H1 (cell line): ENCODE measurements around the gene DPP8. TPM values are rescaled to one million over a fixed set of nuclear protein-coding genes. Genes with fewer than 3 reads are reported as not detected.

ENCODE experiments used
- CTCF ChIA-PET: fragments of 300-600 bp; sonication (Branson Sonifier 250); formaldehyde crosslinking; loops from one replicate; lab custom pipeline; 2021; ENCODE audit not compliant: partially characterized antibody; lab: Charles Lee
- POLR2A ChIA-PET: fragments of 300-600 bp; sonication (Branson Sonifier 250); formaldehyde crosslinking; loops from one replicate; lab custom pipeline; 2021; ENCODE audit warnings: inconsistent platforms; ENCODE audit not compliant: partially characterized antibody; lab: Charles Lee
- DNase-seq, 2 experiments: peaks; one replicate each; pipeline versions ENCODE4 v3.0.0 to v3.0.0-alpha.2; 2010 to 2022; ENCODE audit warnings: low spot score in 2 of 2, low read depth in 1 of 2, mixed read lengths in 1 of 2
- FAIRE-seq: peaks from 2 replicates; lab custom pipeline; 2011; peaks lifted over from hg19 to GRCh38; lab: Jason Lieb, UNC
- H2AFZ ChIP-seq: 2 replicates; pipeline ENCODE4 v1.8.1; 2012; ENCODE audit warnings: low read length, inconsistent platforms
- H2AK5ac ChIP-seq: 2 replicates; pipeline ENCODE4 v1.6.1; 2013; ENCODE audit warnings: low read depth, low read length
- H2BK120ac ChIP-seq: replicated peaks from 2 replicates; pipeline ENCODE3; 2013; ENCODE audit warnings: low read depth, low read length, inconsistent platforms
- H2BK12ac ChIP-seq: 2 replicates; pipeline ENCODE4 v1.6.1; 2013; ENCODE audit warnings: low read depth, low read length
- H2BK15ac ChIP-seq: 2 replicates; pipeline ENCODE4 v1.6.1; 2013; ENCODE audit warnings: low read length
- H2BK20ac ChIP-seq: 2 replicates; pipeline ENCODE4 v1.6.1; 2013; ENCODE audit warnings: low read length
- H2BK5ac ChIP-seq: 2 replicates; pipeline ENCODE4 v1.6.1; 2013; ENCODE audit warnings: low read depth, low read length
- H3K14ac ChIP-seq: 2 replicates; pipeline ENCODE4 v1.6.1; 2013; ENCODE audit warnings: inconsistent platforms; ENCODE audit not compliant: insufficient read length
- H3K18ac ChIP-seq: 2 replicates; pipeline ENCODE4 v1.6.1; 2013; ENCODE audit warnings: low read length; ENCODE audit errors: extremely low read depth
- H3K23ac ChIP-seq: 2 replicates; pipeline ENCODE4 v1.6.1; 2013; ENCODE audit warnings: inconsistent platforms; ENCODE audit not compliant: insufficient read length
- H3K23me2 ChIP-seq: 2 replicates; pipeline ENCODE4 v1.6.1; 2013; ENCODE audit warnings: low read depth, low read length
- H3K27ac ChIP-seq: 2 replicates; pipeline ENCODE4 v1.6.1; 2011; ENCODE audit warnings: low read depth, low read length, inconsistent platforms
- H3K27me3 ChIP-seq, 4 experiments: replicated peaks in 1 of 4; 1 replicate in 1 of 4; 2 replicates in 3 of 4; pipeline versions ENCODE4 v1.6.1 to v1.8.1; 2011 to 2013; ENCODE audit warnings: low read length in 3 of 4, mild to moderate bottlenecking in 3 of 4, inconsistent platforms in 2 of 4, mixed read lengths in 2 of 4, moderate library complexity in 1 of 4; ENCODE audit not compliant: control insufficient read depth in 3 of 4, insufficient read depth in 3 of 4; ENCODE audit errors: extremely low read depth in 1 of 4
- H3K36me3 ChIP-seq, 4 experiments: 2 replicates each; pipeline versions ENCODE4 v1.6.1 to v1.8.1; 2011 to 2013; ENCODE audit warnings: mild to moderate bottlenecking in 4 of 4, low read length in 3 of 4, moderate library complexity in 2 of 4, control low read depth in 1 of 4, inconsistent platforms in 1 of 4; ENCODE audit not compliant: insufficient read depth in 4 of 4, control insufficient read depth in 2 of 4
- H3K4ac ChIP-seq: replicated peaks from 2 replicates; pipeline ENCODE3; 2013; ENCODE audit warnings: low read length, low read depth, mixed read lengths, inconsistent platforms; ENCODE audit not compliant: insufficient read length
- H3K4me1 ChIP-seq, 4 experiments: replicated peaks in 1 of 4; 1 replicate in 1 of 4; 2 replicates in 3 of 4; pipeline versions ENCODE4 v1.6.1 to v1.8.1; 2011 to 2013; ENCODE audit warnings: low read length in 3 of 4, inconsistent platforms in 2 of 4, mixed read lengths in 1 of 4; ENCODE audit not compliant: insufficient read depth in 4 of 4, control insufficient read depth in 3 of 4
- H3K4me2 ChIP-seq, 2 experiments: 2 replicates each; pipeline versions ENCODE4 v1.6.1 to v1.8.1; 2011 to 2013; ENCODE audit warnings: low read depth in 2 of 2, low read length in 2 of 2, control low read depth in 1 of 2, inconsistent platforms in 1 of 2, mild to moderate bottlenecking in 1 of 2; ENCODE audit not compliant: insufficient read depth in 1 of 2
- H3K4me3 ChIP-seq, 4 experiments: fragments of 200-600, 300-600 bp in 1 of 4; sonication (generic), shearing (Covaris generic), sonication (Bioruptor Twin) in 1 of 4; 2 replicates each; pipeline versions ENCODE4 v1.5.1 to v1.8.1; 2011 to 2016; ENCODE audit warnings: low read length in 4 of 4, low read depth in 3 of 4, control low read depth in 2 of 4, inconsistent platforms in 2 of 4, mild to moderate bottlenecking in 2 of 4, mixed read lengths in 1 of 4, moderate library complexity in 1 of 4; ENCODE audit not compliant: insufficient read depth in 2 of 4; ENCODE audit errors: extremely low read depth in 1 of 4
- H3K56ac ChIP-seq: replicated peaks from 2 replicates; pipeline ENCODE3; 2013; ENCODE audit warnings: low read depth, mild to moderate bottlenecking, mixed read lengths, low read length, inconsistent platforms; ENCODE audit not compliant: insufficient read length
- H3K79me1 ChIP-seq: 2 replicates; pipeline ENCODE4 v1.6.1; 2013; ENCODE audit warnings: low read depth, low read length, control low read depth
- H3K79me2 ChIP-seq, 2 experiments: 2 replicates each; pipeline versions ENCODE4 v1.6.1 to v1.8.1; 2012 to 2013; ENCODE audit warnings: low read length in 2 of 2, mild to moderate bottlenecking in 2 of 2, inconsistent platforms in 1 of 2; ENCODE audit not compliant: insufficient read depth in 2 of 2, control insufficient read depth in 1 of 2
- H3K9ac ChIP-seq, 4 experiments: replicated peaks in 1 of 4; 1 replicate in 1 of 4; 2 replicates in 3 of 4; pipeline versions ENCODE4 v1.6.1 to v1.8.1; 2011 to 2013; ENCODE audit warnings: low read depth in 3 of 4, low read length in 3 of 4, control low read depth in 2 of 4, mild to moderate bottlenecking in 2 of 4, moderate library complexity in 2 of 4, inconsistent platforms in 1 of 4; ENCODE audit errors: extremely low read depth in 1 of 4
- H3K9me3 ChIP-seq, 2 experiments: 2 replicates each; pipeline versions ENCODE4 v1.6.1 to v1.8.1; 2012 to 2013; ENCODE audit warnings: mild to moderate bottlenecking in 2 of 2, moderate library complexity in 2 of 2, control low read depth in 1 of 2, inconsistent platforms in 1 of 2, low read depth in 1 of 2, low read length in 1 of 2, mixed read lengths in 1 of 2; ENCODE audit not compliant: insufficient read depth in 2 of 2
- H4K20me1 ChIP-seq, 2 experiments: replicated peaks in 1 of 2; 2 replicates each; pipeline versions ENCODE3 to v1.8.1; 2011 to 2013; ENCODE audit warnings: inconsistent platforms in 2 of 2, low read length in 2 of 2, mild to moderate bottlenecking in 1 of 2; ENCODE audit not compliant: insufficient read depth in 2 of 2, control insufficient read depth in 1 of 2
- H4K5ac ChIP-seq: 2 replicates; pipeline ENCODE4 v1.6.1; 2013; ENCODE audit warnings: low read length, low read depth, mixed read lengths, inconsistent platforms; ENCODE audit not compliant: insufficient read length
- H4K8ac ChIP-seq: 2 replicates; pipeline ENCODE4 v1.8.0; 2013; ENCODE audit warnings: mild to moderate bottlenecking, moderate library complexity, low read length, inconsistent platforms; ENCODE audit not compliant: insufficient read depth; ENCODE audit errors: extremely low read depth
- H4K91ac ChIP-seq: replicated peaks from 2 replicates; pipeline ENCODE3; 2013; ENCODE audit warnings: low read length, mixed read lengths, inconsistent platforms; ENCODE audit not compliant: insufficient read length
- CEBPB ChIP-seq: IDR thresholded peaks from 2 replicates; pipeline ENCODE4 v1.6.1; 2012; ENCODE audit warnings: low read depth, low read length
- CHD1 ChIP-seq: IDR thresholded peaks from 2 replicates; pipeline ENCODE4 v1.6.1; 2012; ENCODE audit warnings: low read depth, low read length, improper control_type of control experiment
- TCF12 ChIP-seq: IDR thresholded peaks from 2 replicates; pipeline ENCODE4 v1.6.1; 2011; ENCODE audit warnings: low read depth, mild to moderate bottlenecking, low read length
- WGBS, 2 experiments: shearing (Covaris generic) in 1 of 2; methylation state at CpG; one replicate each; pipeline versions ENCODE4 v1.1.6 to v1.1.7; 2013 to 2015; ENCODE audit warnings: low lambda C conversion rate in 2 of 2, mixed read lengths in 2 of 2, inconsistent platforms in 1 of 2, low coverage in 1 of 2, missing lambda C conversion rate in 1 of 2; ENCODE audit not compliant: insufficient replicate concordance in 2 of 2, insufficient coverage in 1 of 2, insufficient read length in 1 of 2; ENCODE audit errors: extremely low coverage in 1 of 2, missing lambda C conversion rate in 1 of 2; 5-methylcytosine and 5-hydroxymethylcytosine counted together
- polyA plus RNA-seq, 7 experiments: library from polyadenylated mRNA; depleted of rRNA in 3 of 7; stranded (reverse) in 5 of 7; unstranded in 2 of 7; fragments of >200 nt in 5 of 7; fragments of 200-250 nt in 2 of 7; gene quantifications; 1 replicate in 5 of 7; 2 replicates in 1 of 7; 4 replicates in 1 of 7; pipeline versions ENCODE4 v1.2.1 to v1.2.3, GENCODE V29; 2011 to 2013; ENCODE audit warnings: missing spikeins in 2 of 7, mixed read lengths in 2 of 7
- total RNA-seq: library from RNA; stranded (reverse); fragmentation: NEBNext Ultra II Directional; extraction: Animal tissue kit (Norgen Biotek cat#: 25700); gene quantifications from 2 replicates; pipeline ENCODE4 v1.2.1, GENCODE V29; 2021

DPP8 gene
- total and polyA plus RNA-seq, 2 of the 8 experiments (the other 6 are each of a cell fraction or from before 2014, with no cell fraction given) = 9.9 to 26.0 TPM

DNA sequence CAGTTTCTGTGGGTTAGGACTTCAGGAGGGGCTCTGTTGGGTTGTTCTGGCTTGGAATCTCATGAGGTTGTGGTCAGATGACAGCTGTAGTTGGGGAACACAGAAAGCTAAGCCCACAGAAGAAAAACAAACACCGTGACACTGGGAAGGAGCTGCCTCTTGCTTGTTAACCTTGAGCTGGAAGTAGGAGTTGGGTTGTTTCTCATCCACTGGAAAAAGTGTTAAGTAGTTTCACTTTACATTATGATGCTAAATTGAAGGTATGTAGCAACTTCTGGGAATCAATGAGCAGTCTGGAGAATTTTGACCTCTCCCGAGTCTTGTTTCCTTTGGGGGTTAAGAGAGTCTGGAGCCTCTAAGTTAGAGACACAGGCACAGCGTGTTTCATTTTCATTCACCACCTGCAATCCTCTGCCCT is 33.2 kb upstream of the DPP8 start:
- FAIRE-seq = no peak
- no peak for DNase-seq
- Histone ChIP-seq H4K91ac (no peak overlapping the region), H4K20me1 (peaks cover 18 to 22% of the 10 kb centered on the region in 2 experiments), H2BK20ac (no peak overlapping the region), H2BK5ac (no peak overlapping the region), H3K27ac (no peak overlapping the region)
- CTCF ChIA-PET = interaction anchor here (1.5 to 2.2 kb wide), 2 partner anchors 8 to 36 kb away, joined by 6 to 7 read pairs; no protein-coding TSS in a partner anchor
- TF ChIP-seq CHD1 (no peak), CEBPB (peak; percentile 75), TCF12 (peak; percentile 74; the same call in 1 of the 2 replicates)
- TF ChIP-seq, all 59 proteins: peak for 2
- Histone ChIP-seq H3K4ac (no peak overlapping the region), H3K4me3 (no peak overlapping the region), H3K9me3 (no peaks in the 10 kb centered on the region), H4K5ac (no peak overlapping the region), H2BK12ac (no peak overlapping the region; the same call in 1 of the 2 replicates), H3K18ac (no peak overlapping the region), H2AFZ (no peak overlapping the region), H3K14ac (no peak overlapping the region), H3K4me2 (peak overlapping the region; percentile 17 to 34; a peak in 1 of 4 replicates), H3K79me1 (peaks cover 7% of the 10 kb centered on the region), H3K23me2 (no peaks in the 10 kb centered on the region), H3K56ac (no peak overlapping the region), H2AK5ac (no peak overlapping the region), H3K27me3 (no peaks in the 10 kb centered on the region), H3K79me2 (peaks cover 6 to 65% of the 10 kb centered on the region in 2 experiments), H4K8ac (no peak overlapping the region), H3K23ac (no peak overlapping the region), H3K4me1 (peaks cover 0 to 2% (median 0%) of the 10 kb centered on the region in 4 experiments; a peak in 1 of 7 replicates), H3K36me3 (peaks cover 3 to 18% (median 11%) of the 10 kb centered on the region in 4 experiments; a peak in 7 of 8 replicates), H2BK15ac (no peak overlapping the region), H3K9ac (no peak overlapping the region), H2BK120ac (no peak overlapping the region)
- WGBS, 2 experiments = 75% methylated on average over 3 of the region's 3 CpGs; no CpG with 5 or more reads in 1 of the 2 experiments
- POLR2A ChIA-PET = no interaction called here
